ENCODE measurements around the gene DNAH10.

DNA sequence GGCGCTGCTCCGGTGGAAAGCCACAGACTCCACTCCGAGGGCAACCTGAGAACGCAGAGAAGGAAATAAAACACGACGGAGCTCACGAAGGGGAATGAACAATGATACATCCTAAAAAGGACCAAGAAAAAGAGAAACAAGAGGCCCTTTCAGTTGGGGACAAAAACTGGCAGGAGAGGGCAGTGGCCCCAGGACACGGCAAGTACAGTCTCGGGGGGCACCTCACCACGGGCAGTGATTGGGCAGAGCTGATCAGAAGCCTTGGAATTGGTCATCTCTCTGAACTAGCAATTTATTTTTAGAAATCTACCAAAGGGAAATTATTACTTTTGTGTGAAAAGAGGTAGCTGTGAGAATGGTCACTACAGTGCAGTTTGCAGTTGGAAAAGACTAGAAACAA is 182.6 kb downstream of the DNAH10 start:
- TF ChIP-seq, protein P1, sequence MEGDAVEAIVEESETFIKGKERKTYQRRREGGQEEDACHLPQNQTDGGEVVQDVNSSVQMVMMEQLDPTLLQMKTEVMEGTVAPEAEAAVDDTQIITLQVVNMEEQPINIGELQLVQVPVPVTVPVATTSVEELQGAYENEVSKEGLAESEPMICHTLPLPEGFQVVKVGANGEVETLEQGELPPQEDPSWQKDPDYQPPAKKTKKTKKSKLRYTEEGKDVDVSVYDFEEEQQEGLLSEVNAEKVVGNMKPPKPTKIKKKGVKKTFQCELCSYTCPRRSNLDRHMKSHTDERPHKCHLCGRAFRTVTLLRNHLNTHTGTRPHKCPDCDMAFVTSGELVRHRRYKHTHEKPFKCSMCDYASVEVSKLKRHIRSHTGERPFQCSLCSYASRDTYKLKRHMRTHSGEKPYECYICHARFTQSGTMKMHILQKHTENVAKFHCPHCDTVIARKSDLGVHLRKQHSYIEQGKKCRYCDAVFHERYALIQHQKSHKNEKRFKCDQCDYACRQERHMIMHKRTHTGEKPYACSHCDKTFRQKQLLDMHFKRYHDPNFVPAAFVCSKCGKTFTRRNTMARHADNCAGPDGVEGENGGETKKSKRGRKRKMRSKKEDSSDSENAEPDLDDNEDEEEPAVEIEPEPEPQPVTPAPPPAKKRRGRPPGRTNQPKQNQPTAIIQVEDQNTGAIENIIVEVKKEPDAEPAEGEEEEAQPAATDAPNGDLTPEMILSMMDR (IDR thresholded peaks at IDR 0.05; ENCODE audit: insufficient read depth, low read length, poor library complexity, severe bottlenecking) = no peak
- no peak for TF ChIP-seq EZH2phosphoT487 (conservative IDR thresholded peaks at IDR 0.05; ENCODE audit: low read length)

Data from SU-DHL-6 (cell line).